Bronchial epithelial cell (primary cell): ENCODE measurements around the gene CERS3. TPM values are rescaled to one million over a fixed set of nuclear protein-coding genes. Genes with fewer than 3 reads are reported as not detected.

Experiments
- DNase-seq: peaks from one replicate; pipeline ENCODE4 v3.0.0-alpha.2; 2010; ENCODE audit warnings: low read depth
- FAIRE-seq: peaks from 2 replicates; lab custom pipeline; 2011; peaks lifted over from hg19 to GRCh38; lab: Jason Lieb, UNC
- H3K27me3 ChIP-seq: 2 replicates; pipeline ENCODE4 v1.5.1; 2011; ENCODE audit warnings: low read length; ENCODE audit not compliant: control insufficient read depth, insufficient read depth
- H3K36me3 ChIP-seq: 2 replicates; pipeline ENCODE4 v1.5.1; 2011; ENCODE audit warnings: low read length; ENCODE audit not compliant: control insufficient read depth, insufficient read depth
- H3K4me3 ChIP-seq: 2 replicates; pipeline ENCODE4 v1.5.1; 2011; ENCODE audit warnings: mild to moderate bottlenecking, low read depth, low read length, control low read depth
- total RNA-seq: library from RNA; depleted of rRNA; stranded (reverse); fragments of >200 nt; gene quantifications from 2 replicates; pipeline ENCODE4 v1.2.1, GENCODE V29; 2014
- TF ChIP-seq, protein P1 (sequence below): IDR thresholded peaks from 2 replicates; pipeline ENCODE4 v1.5.1; 2011; ENCODE audit warnings: mild to moderate bottlenecking, moderate library complexity, low read length, control low read depth, inconsistent platforms; ENCODE audit not compliant: insufficient read depth, severe bottlenecking

CERS3 gene
- total RNA-seq, 1 donor from 2014 or later = 4.7 TPM

- DNase-seq (no peak), FAIRE-seq (no peak)
- Histone ChIP-seq H3K27me3 (no peaks in the 10 kb centered on the region), H3K36me3 (no peaks in the 10 kb centered on the region), H3K4me3 (no peak overlapping the region)
- TF ChIP-seq, protein P1, sequence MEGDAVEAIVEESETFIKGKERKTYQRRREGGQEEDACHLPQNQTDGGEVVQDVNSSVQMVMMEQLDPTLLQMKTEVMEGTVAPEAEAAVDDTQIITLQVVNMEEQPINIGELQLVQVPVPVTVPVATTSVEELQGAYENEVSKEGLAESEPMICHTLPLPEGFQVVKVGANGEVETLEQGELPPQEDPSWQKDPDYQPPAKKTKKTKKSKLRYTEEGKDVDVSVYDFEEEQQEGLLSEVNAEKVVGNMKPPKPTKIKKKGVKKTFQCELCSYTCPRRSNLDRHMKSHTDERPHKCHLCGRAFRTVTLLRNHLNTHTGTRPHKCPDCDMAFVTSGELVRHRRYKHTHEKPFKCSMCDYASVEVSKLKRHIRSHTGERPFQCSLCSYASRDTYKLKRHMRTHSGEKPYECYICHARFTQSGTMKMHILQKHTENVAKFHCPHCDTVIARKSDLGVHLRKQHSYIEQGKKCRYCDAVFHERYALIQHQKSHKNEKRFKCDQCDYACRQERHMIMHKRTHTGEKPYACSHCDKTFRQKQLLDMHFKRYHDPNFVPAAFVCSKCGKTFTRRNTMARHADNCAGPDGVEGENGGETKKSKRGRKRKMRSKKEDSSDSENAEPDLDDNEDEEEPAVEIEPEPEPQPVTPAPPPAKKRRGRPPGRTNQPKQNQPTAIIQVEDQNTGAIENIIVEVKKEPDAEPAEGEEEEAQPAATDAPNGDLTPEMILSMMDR = no peak
Measured at GRCh38 chr15:100394736-100395440, 133.9 kb downstream of the CERS3 start.

- FAIRE-seq (no peak), DNase-seq (no peak)
- TF ChIP-seq, protein P1 = no peak
- Histone ChIP-seq H3K27me3 (no peaks in the 10 kb centered on the region), H3K4me3 (no peak overlapping the region), H3K36me3 (no peaks in the 10 kb centered on the region)
Measured at GRCh38 chr15:100393008-100393407, 135.7 kb downstream of the CERS3 start.

DNA sequence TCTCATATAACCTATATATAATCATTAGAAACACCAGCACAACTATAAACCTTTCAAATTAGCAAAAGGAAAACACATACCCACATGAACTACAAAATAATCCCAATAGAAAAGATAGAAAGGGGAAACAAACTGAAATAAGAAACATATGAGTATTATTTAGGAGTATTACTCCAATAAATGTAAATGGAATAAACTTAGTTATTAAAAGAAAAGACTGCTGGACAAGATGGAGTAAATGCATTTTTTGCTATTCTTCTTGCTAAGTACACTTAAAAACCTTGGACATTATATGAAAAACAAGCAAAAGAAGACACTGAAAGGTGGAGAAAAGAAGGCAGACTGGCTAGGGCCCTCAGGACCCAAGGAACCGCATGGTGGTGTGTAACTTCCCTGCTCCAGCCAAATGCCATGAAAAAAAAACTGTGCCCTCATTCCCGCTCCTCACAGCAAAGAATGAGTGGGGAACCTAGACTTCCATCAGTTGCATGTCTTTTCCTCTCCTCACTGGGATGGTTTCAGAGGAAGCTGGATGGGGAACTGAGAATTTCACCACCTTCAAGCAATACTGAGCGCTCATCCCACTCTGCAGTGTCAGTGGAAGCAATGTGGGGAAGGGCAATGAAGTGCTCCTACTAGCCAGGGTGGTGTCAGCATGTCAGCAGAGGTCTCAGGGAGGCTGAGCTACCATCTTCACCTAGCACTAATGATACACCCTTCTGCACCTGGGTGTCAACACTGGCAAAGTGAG is 143.3 kb downstream of the CERS3 start:
- FAIRE-seq = no peak
- no peaks in the 10 kb centered on the region for H3K27me3 ChIP-seq
- no peaks in the 10 kb centered on the region for H3K36me3 ChIP-seq
- H3K4me3 ChIP-seq = no peak overlapping the region
- TF ChIP-seq, protein P1 = no peak
- no peak for DNase-seq

DNA sequence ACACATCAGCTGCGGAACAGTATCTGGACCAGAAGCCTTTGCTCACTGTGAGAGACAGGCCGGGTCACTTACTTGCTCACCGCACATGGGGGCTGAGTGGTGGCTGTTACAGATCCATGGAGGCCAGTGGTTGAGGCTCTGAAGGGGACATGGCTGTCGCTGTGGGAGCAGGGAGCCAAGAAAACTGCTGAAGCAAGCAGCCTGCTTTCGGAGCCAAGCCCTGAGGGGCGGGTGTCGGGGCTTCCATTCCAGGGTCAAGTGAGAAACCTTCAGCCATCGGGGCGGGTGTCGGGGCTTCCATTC is 144.7 kb downstream of the CERS3 start:
- FAIRE-seq = no peak
- Histone ChIP-seq H3K4me3 (no peak overlapping the region), H3K27me3 (no peaks in the 10 kb centered on the region), H3K36me3 (no peaks in the 10 kb centered on the region)
- TF ChIP-seq, protein P1 = no peak
- no peak for DNase-seq

- TF ChIP-seq, protein P1 = peak; percentile 57
- no peaks in the 10 kb centered on the region for H3K36me3 ChIP-seq
- DNase-seq = peak; percentile 34
- no peaks in the 10 kb centered on the region for H3K27me3 ChIP-seq
- H3K4me3 ChIP-seq = no peak overlapping the region
- peak; percentile 50 for FAIRE-seq
Measured at GRCh38 chr15:100383302-100384107, 145.2 kb downstream of the CERS3 start.
